Neutrophil (primary cell): Measurements from ENCODE around the gene DHODH.
"Not testable (repeated sequence)": the region's sequence is repeated elsewhere in the genome, so short reads cannot be mapped to it uniquely, and the experiment has no call there.

Experiments
- H3K27ac ChIP-seq: fragments of 200-600 bp; sonication (generic); 2 replicates; pipeline ENCODE4 v1.5.1; 2016; ENCODE audit warnings: mild to moderate bottlenecking, moderate library complexity
- H3K27me3 ChIP-seq: fragments of 200-600 bp; sonication (generic); 2 replicates; pipeline ENCODE4 v1.6.0; 2016; ENCODE audit warnings: mild to moderate bottlenecking
- H3K36me3 ChIP-seq: fragments of 200-600 bp; sonication (generic); 2 replicates; pipeline ENCODE4 v1.5.1; 2017
- H3K4me1 ChIP-seq, 2 experiments: fragments of 200-600 bp in 1 of 2; sonication (generic) in 1 of 2; 1 replicate in 1 of 2; 2 replicates in 1 of 2; pipeline versions ENCODE4 v1.5.1 to v1.6.1; 2013 to 2016; ENCODE audit warnings: low read depth in 1 of 2, low read length in 1 of 2, mild to moderate bottlenecking in 1 of 2, moderate library complexity in 1 of 2; ENCODE audit not compliant: control insufficient read depth in 1 of 2, insufficient read depth in 1 of 2
- H3K4me3 ChIP-seq, 2 experiments: fragments of 200-600 bp in 1 of 2; sonication (generic) in 1 of 2; 1 replicate in 1 of 2; 2 replicates in 1 of 2; pipeline ENCODE4 v1.5.1; 2013 to 2016; ENCODE audit warnings: low read depth in 1 of 2, low read length in 1 of 2, mild to moderate bottlenecking in 1 of 2, moderate library complexity in 1 of 2
- H3K9me3 ChIP-seq: fragments of 200-600 bp; sonication (generic); 2 replicates; pipeline ENCODE4 v1.5.1; 2016
- TF ChIP-seq, protein P1 (sequence below): fragments of 200-600 bp; sonication (generic); IDR thresholded peaks from 2 replicates; pipeline ENCODE4 v1.5.1; 2016; ENCODE audit warnings: antibody characterized with exemption

DHODH gene

DNA sequence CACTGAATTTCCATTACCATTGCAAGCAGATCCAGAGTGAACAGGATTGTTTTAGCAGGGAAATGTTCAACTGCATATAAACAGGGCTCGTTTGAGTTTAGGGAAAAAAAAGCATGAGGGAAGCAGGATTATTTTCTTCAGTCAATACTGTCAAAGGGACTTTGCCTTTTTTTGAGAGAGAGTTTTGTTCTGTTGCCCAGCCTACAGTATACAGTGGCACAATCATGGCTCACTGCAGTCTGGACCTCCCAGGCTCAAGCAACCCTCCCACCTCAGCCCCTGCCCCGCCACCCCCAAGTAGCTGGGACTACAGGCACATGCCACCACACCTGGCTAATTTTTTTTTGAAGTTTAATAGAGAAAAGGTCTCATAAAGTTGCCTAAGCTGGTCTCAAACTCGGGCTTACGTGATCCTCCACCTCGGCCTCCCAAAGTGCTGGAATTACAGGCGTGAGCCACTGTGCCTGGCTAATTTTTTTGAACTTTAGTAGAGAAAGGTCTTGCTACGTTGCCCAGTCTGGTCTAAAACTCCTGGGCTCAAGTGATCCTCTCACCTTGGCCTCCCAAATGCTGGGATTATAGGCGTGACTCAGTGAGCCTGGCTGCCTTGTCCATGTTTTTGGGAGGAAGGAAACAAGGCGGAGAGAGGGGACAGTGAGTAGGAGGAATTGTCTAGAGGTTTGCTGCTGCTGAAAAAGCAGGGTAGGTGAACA lies 23.1 kb upstream of the DHODH start:
- TF ChIP-seq, protein P1, sequence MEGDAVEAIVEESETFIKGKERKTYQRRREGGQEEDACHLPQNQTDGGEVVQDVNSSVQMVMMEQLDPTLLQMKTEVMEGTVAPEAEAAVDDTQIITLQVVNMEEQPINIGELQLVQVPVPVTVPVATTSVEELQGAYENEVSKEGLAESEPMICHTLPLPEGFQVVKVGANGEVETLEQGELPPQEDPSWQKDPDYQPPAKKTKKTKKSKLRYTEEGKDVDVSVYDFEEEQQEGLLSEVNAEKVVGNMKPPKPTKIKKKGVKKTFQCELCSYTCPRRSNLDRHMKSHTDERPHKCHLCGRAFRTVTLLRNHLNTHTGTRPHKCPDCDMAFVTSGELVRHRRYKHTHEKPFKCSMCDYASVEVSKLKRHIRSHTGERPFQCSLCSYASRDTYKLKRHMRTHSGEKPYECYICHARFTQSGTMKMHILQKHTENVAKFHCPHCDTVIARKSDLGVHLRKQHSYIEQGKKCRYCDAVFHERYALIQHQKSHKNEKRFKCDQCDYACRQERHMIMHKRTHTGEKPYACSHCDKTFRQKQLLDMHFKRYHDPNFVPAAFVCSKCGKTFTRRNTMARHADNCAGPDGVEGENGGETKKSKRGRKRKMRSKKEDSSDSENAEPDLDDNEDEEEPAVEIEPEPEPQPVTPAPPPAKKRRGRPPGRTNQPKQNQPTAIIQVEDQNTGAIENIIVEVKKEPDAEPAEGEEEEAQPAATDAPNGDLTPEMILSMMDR, result no peak

DNA sequence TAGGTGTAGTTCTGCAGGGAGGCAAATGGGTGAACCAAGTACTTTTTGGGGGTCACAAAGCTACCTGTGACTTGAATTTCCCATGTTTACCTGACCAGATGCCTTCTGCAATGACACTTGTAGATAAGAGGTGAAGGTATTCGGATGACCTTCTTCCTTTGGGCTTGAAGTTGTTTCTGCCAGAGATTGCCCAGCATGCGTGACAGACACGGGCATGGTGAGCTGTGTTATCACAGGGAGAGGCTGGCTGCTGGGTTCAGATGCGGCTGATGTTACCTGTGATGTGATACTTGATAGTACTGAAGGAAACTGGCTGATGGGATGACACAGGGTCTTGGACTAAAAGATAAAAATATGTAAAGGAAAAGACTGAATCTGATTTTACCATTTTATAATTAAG lies 22.4 kb upstream of the DHODH start:
- H3K4me3 ChIP-seq, result no peak overlapping the region
- TF ChIP-seq, protein P1, result no peak

More for the DNA sequence above, 23.1 kb upstream of the DHODH start:
- no peak overlapping the region for H3K4me3 ChIP-seq
- no peaks in the 10 kb centered on the region for H3K9me3 ChIP-seq
- H3K27me3 ChIP-seq, result peaks cover 24% of the 10 kb centered on the region
- no peaks in the 10 kb centered on the region for H3K36me3 ChIP-seq
- peaks cover 4 to 5% of the 10 kb centered on the region in 2 experiments for H3K4me1 ChIP-seq
- H3K27ac ChIP-seq, result no peak overlapping the region

DNA sequence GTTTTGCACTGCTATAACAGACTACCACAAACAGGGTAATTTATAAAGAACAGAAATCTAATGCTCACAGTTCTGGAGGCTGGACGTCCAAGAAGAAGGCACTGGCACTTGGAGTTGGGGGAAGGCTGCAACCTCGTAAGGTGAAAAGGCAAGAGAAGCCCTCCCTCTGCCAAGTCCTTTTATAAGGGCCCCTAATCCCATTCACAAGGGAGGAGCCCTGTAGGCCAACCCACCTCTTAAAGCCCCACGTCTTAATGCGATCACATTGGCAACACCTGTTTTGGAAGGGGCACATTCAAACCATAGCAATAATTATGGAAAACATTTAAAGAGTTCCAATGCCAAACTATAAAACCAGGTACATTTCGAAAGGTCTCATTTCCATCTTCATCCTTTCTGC lies 13.5 kb upstream of the DHODH start:
- H3K9me3 ChIP-seq, result no peaks in the 10 kb centered on the region
- peaks cover 7% of the 10 kb centered on the region for H3K27me3 ChIP-seq
- TF ChIP-seq, protein P1, result no peak
- H3K4me1 ChIP-seq, result peaks cover 8 to 17% of the 10 kb centered on the region in 2 experiments
- H3K36me3 ChIP-seq, result no peaks in the 10 kb centered on the region
- no peak overlapping the region for H3K4me3 ChIP-seq
- no peak overlapping the region for H3K27ac ChIP-seq

More for the DNA sequence above, 22.4 kb upstream of the DHODH start:
- Histone ChIP-seq H3K4me1 (peaks cover 5 to 7% of the 10 kb centered on the region in 2 experiments), H3K27me3 (peaks cover 17% of the 10 kb centered on the region), H3K27ac (no peak overlapping the region), H3K36me3 (no peaks in the 10 kb centered on the region), H3K9me3 (no peaks in the 10 kb centered on the region)

DNA sequence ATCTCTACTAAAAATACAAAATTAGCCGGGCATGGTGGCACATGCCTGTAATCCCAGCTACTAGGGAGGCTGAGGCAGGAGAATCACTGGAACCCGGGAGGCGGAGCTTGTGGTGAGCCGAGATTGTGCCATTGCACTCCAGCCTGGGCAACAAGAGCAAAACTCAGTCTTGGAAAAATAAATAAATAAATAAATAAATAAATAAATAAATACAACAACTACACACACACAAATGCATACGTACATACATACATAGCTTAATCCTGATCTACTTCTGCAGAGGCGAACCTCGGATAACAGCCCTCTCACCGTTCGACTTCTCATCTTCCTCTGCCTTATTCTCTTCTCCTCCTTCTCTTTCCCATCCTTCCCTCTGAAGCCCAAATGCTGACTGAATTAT lies 11.0 kb upstream of the DHODH start:
- not testable (repeated sequence) for H3K9me3 ChIP-seq, H3K36me3 ChIP-seq, H3K27ac ChIP-seq, H3K4me3 ChIP-seq, H3K27me3 ChIP-seq
- H3K4me1 ChIP-seq, result peaks cover 21% of the 10 kb centered on the region in 2 experiments

DNA sequence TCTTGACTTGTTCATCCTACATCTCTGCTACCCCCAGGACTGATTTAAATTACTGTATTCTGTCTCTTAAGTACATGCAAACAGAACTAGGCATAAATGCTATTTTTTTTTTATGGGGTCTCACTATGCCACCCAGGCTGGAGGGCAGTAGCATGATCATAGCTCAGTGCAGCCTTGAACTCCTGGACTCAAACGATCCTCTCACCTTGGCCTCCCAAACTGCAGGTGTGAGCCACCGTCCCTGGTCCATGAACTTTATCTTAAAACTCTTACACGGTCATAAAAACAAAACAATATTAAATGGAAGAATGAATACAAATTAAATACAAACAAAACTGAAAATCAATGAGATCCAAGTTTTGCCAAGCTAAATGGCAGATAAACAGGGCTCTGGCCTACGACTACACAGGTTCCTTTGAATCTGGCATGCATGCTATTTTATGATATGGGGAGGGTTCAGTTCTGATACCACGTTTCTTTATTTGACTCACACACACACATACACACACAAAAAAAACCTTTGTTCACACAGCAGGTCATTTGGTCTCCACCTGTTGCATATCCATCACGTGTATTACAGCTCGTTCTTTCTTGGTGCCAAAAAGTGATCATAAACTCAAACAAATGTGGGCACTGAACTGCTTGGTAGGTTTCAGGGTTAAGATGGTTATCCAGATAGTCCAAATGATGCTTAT lies 7.2 kb upstream of the DHODH start:
- H3K4me1 ChIP-seq, result peaks cover 26 to 30% of the 10 kb centered on the region in 2 experiments
- H3K27ac ChIP-seq, result peak overlapping the region; percentile 64
- no peaks in the 10 kb centered on the region for H3K27me3 ChIP-seq
- H3K9me3 ChIP-seq, result no peaks in the 10 kb centered on the region
- TF ChIP-seq, protein P1, result no peak
- no peaks in the 10 kb centered on the region for H3K36me3 ChIP-seq
- no peak overlapping the region for H3K4me3 ChIP-seq

DNA sequence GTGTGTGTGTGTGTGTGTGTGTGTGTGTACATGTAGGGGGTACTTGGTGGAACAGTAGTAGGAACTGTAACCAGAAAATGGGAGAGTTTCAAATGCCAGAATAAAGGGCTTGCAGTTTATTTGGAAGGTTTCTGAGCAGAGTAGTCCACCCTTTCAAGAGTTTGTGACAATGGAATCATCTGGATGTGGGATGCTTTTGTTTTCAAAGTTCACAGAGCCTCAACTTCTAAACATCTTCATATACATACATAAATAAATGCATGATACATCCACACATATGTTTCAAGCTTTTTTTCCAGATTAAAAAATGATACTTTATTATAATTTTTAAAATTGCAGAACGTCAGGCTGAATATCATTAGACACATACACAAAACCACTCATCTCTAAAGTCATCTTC lies 5.9 kb upstream of the DHODH start:
- TF ChIP-seq, protein P1, result no peak
- H3K9me3 ChIP-seq, result no peaks in the 10 kb centered on the region
- H3K27ac ChIP-seq, result no peak overlapping the region
- H3K4me3 ChIP-seq, result no peak overlapping the region
- no peaks in the 10 kb centered on the region for H3K36me3 ChIP-seq
- peaks cover 28 to 34% of the 10 kb centered on the region in 2 experiments for H3K4me1 ChIP-seq
- no peaks in the 10 kb centered on the region for H3K27me3 ChIP-seq

DNA sequence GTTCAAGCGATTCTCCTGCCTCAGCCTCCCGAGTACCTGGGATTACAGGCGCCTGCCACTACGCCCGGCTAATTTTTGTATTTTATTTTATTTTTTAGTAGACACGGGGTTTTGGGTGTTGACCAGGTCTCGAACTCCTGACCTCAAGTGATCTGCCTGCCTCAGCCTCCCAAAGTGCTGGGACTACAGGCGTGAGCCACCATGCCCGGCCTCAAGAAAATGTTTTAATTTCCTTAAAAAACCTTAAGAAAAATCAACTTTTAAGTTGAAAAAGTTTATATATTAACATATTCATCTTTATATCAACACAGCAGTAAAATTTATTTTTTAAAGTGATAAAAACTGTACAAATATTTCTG lies 500 bp upstream of the DHODH start:
- peak overlapping the region; percentile 87 to 90 for H3K4me3 ChIP-seq
- H3K36me3 ChIP-seq, H3K9me3 ChIP-seq, H3K27me3 ChIP-seq: not testable (repeated sequence)
- peaks cover 16 to 21% of the 10 kb centered on the region in 2 experiments for H3K4me1 ChIP-seq
- H3K27ac ChIP-seq, result peak overlapping the region; percentile 69
